Measurements from ENCODE around the gene CDKN1C. TPM values are rescaled to one million over a fixed set of nuclear protein-coding genes. Genes with fewer than 3 reads are reported as not detected.

Gene CDKN1C
- polyA plus RNA-seq, 1 of the 3 experiments (the other 2 are of a cell fraction) = 1.6 TPM

- Histone ChIP-seq H3K4me2 (no peak overlapping the region), H3F3A (replicated peaks; ENCODE audit: insufficient read depth) (no peaks in the 10 kb centered on the region), H3K9me2 (no peaks in the 10 kb centered on the region), H3K27me3 (ENCODE audit: insufficient read depth) (no peaks in the 10 kb centered on the region), H3K36me3 (replicated peaks in 1 of 2; ENCODE audit: control insufficient read depth in 1 of 2, insufficient read depth in 2 of 2, low read length in 1 of 2) (no peaks in the 10 kb centered on the region), H3K9me3 (no peaks in the 10 kb centered on the region), H3K9ac (no peak overlapping the region), H3K4me1 (ENCODE audit: control insufficient read depth in 1 of 2, insufficient read depth in 2 of 2, low read depth in 1 of 2, low read length in 1 of 2) (peaks cover 0 to 20% of the 10 kb centered on the region in 2 experiments; a peak in 1 of 4 replicates), H3K79me2 (ENCODE audit: insufficient read depth) (no peaks in the 10 kb centered on the region), H3K4me3 (ENCODE audit: low read depth in 2 of 2, low read length in 1 of 2) (no peak overlapping the region), H4K20me1 (ENCODE audit: insufficient read depth) (no peaks in the 10 kb centered on the region), H3K27ac (ENCODE audit: low read depth in 2 of 2, low read length in 1 of 2) (no peak overlapping the region), H2AFZ (ENCODE audit: low read depth) (no peak overlapping the region)
- POLR2A ChIA-PET = no interaction called here
- 85% methylated on average over 7 of the region's 9 CpGs for whole genome bisulfite sequencing (ENCODE audit: low lambda C conversion rate)
- CTCF ChIA-PET = interaction anchor here (1.1 to 5.2 kb wide), 4 partner anchors 11 to 102 kb away, joined by 3 to 27 read pairs (median 6); partner anchors contain the start of gene PHLDA2
- TF ChIP-seq NRF1 (IDR thresholded peaks at IDR 0.05; ENCODE audit: low read depth, low read length) (no peak), TEAD4 (IDR thresholded peaks at IDR 0.05; ENCODE audit: borderline replicate concordance, insufficient read depth) (no peak), RXRA (IDR thresholded peaks at IDR 0.05; ENCODE audit: borderline replicate concordance, low read depth) (no peak), YY1 (IDR thresholded peaks at IDR 0.05; ENCODE audit: low read depth) (no peak), NFIC (IDR thresholded peaks at IDR 0.05; ENCODE audit: borderline replicate concordance) (no peak), EZH2phosphoT487 (IDR thresholded peaks at IDR 0.05; ENCODE audit: borderline replicate concordance, low read depth) (no peak), JUND (IDR thresholded peaks at IDR 0.05) (no peak), RCOR1 (IDR thresholded peaks at IDR 0.05; ENCODE audit: low read length) (no peak), MXI1 (IDR thresholded peaks at IDR 0.05; ENCODE audit: low read depth, low read length) (no peak), MAX (IDR thresholded peaks at IDR 0.05; ENCODE audit: low read depth) (no peak), REST (IDR thresholded peaks at IDR 0.05; ENCODE audit: low read depth, low read length) (no peak), CTCF (IDR thresholded peaks at IDR 0.05) (no peak), GATA2 (CRISPR knock-in tag; IDR thresholded peaks at IDR 0.05) (no peak), FOSL2 (IDR thresholded peaks at IDR 0.05; ENCODE audit: borderline replicate concordance, low read depth) (no peak), CHD2 (IDR thresholded peaks at IDR 0.05; ENCODE audit: low read length, partially characterized antibody) (no peak), SMC3 (IDR thresholded peaks at IDR 0.05; ENCODE audit: low read depth, low read length) (no peak), GABPA (IDR thresholded peaks at IDR 0.05; ENCODE audit: low read depth) (no peak), ELF1 (IDR thresholded peaks at IDR 0.05) (no peak)
- DNase-seq = no peak
Observed at GRCh38 chr11:2919188-2919587, 33.6 kb upstream of the CDKN1C start.

All from SK-N-SH (cell line).